Trophoblast cell (in vitro differentiated cells and primary cell): ENCODE measurements around the gene TMEM167A. TPM values are rescaled to one million over a fixed set of nuclear protein-coding genes. Genes with fewer than 3 reads are reported as not detected.
A peak's percentile ranks its signal among the peaks of the same experiment; 100 is the strongest.

Source experiments
- DNase-seq, 2 donors: peaks; one replicate each; pipeline ENCODE4 v3.0.0-alpha.2; 2016
- H2AFZ ChIP-seq: 2 replicates; pipeline ENCODE4 v1.6.1; 2013; ENCODE audit warnings: low read length, moderate library complexity, mild to moderate bottlenecking; ENCODE audit not compliant: insufficient read depth, poor library complexity
- H2AK5ac ChIP-seq: 2 replicates; pipeline ENCODE4 v1.6.1; 2013; ENCODE audit warnings: mild to moderate bottlenecking, low read length
- H2BK120ac ChIP-seq: 2 replicates; pipeline ENCODE4 v1.6.1; 2013; ENCODE audit warnings: low read length, mild to moderate bottlenecking, moderate library complexity; ENCODE audit not compliant: insufficient read depth, poor library complexity
- H2BK12ac ChIP-seq: 2 replicates; pipeline ENCODE4 v1.6.1; 2013; ENCODE audit warnings: mild to moderate bottlenecking, low read length, moderate library complexity
- H2BK5ac ChIP-seq: 2 replicates; pipeline ENCODE4 v1.6.1; 2013; ENCODE audit warnings: low read length, low read depth, moderate library complexity, mild to moderate bottlenecking; ENCODE audit not compliant: poor library complexity
- H3K14ac ChIP-seq: 2 replicates; pipeline ENCODE4 v1.6.1; 2013; ENCODE audit warnings: mild to moderate bottlenecking, low read length
- H3K18ac ChIP-seq: 2 replicates; pipeline ENCODE4 v1.6.1; 2013; ENCODE audit warnings: mild to moderate bottlenecking, low read length
- H3K23ac ChIP-seq: 2 replicates; pipeline ENCODE4 v1.6.1; 2013; ENCODE audit warnings: low read length
- H3K27ac ChIP-seq: 2 replicates; pipeline ENCODE4 v1.5.1; 2013; ENCODE audit warnings: low read depth, mild to moderate bottlenecking, inconsistent platforms, low read length, moderate library complexity
- H3K27me3 ChIP-seq: 2 replicates; pipeline ENCODE4 v1.6.1; 2013; ENCODE audit warnings: inconsistent platforms, mild to moderate bottlenecking, low read length, moderate library complexity; ENCODE audit not compliant: insufficient read depth
- H3K36me3 ChIP-seq, 2 experiments: 1 replicate in 1 of 2; 2 replicates in 1 of 2; pipeline ENCODE4 v1.6.1; 2013; ENCODE audit warnings: low read length in 2 of 2, mild to moderate bottlenecking in 2 of 2, moderate library complexity in 1 of 2; ENCODE audit not compliant: insufficient read depth in 2 of 2, control insufficient read depth in 1 of 2
- H3K4ac ChIP-seq: 2 replicates; pipeline ENCODE4 v1.6.1; 2013; ENCODE audit warnings: low read depth, mild to moderate bottlenecking, low read length, moderate library complexity
- H3K4me1 ChIP-seq, 2 experiments: 1 replicate in 1 of 2; 2 replicates in 1 of 2; pipeline ENCODE4 v1.6.1; 2013; ENCODE audit warnings: low read length in 2 of 2, mild to moderate bottlenecking in 2 of 2, moderate library complexity in 1 of 2; ENCODE audit not compliant: insufficient read depth in 2 of 2, control insufficient read depth in 1 of 2
- H3K4me2 ChIP-seq: 2 replicates; pipeline ENCODE4 v1.6.1; 2013; ENCODE audit warnings: inconsistent platforms, mild to moderate bottlenecking, low read length, moderate library complexity
- H3K4me3 ChIP-seq: 2 replicates; pipeline ENCODE4 v1.5.1; 2013; ENCODE audit warnings: mild to moderate bottlenecking, low read depth, low read length, inconsistent platforms
- H3K79me1 ChIP-seq: one replicate; pipeline ENCODE4 v1.6.1; 2013; ENCODE audit warnings: low read length
- H3K79me2 ChIP-seq: 2 replicates; pipeline ENCODE4 v1.6.1; 2013; ENCODE audit warnings: low read length, mild to moderate bottlenecking; ENCODE audit not compliant: control insufficient read depth, insufficient read depth, poor library complexity
- H3K9ac ChIP-seq: 2 replicates; pipeline ENCODE4 v1.6.1; 2013; ENCODE audit warnings: mild to moderate bottlenecking, low read length
- H3K9me3 ChIP-seq: 2 replicates; pipeline ENCODE4 v1.6.1; 2013; ENCODE audit warnings: low read depth, mild to moderate bottlenecking, control low read depth, inconsistent platforms, low read length; ENCODE audit not compliant: insufficient read depth
- H4K12ac ChIP-seq: 2 replicates; pipeline ENCODE4 v1.6.1; 2013; ENCODE audit warnings: low read depth, mild to moderate bottlenecking, low read length, moderate library complexity
- H4K8ac ChIP-seq: 2 replicates; pipeline ENCODE4 v1.6.1; 2013; ENCODE audit warnings: low read depth, mild to moderate bottlenecking, low read length, moderate library complexity
- H4K91ac ChIP-seq: one replicate; pipeline ENCODE4 v1.6.1; 2013; ENCODE audit warnings: low read depth, mild to moderate bottlenecking, low read length, moderate library complexity
- WGBS: extraction: QIAGEN DNeasy Blood & Tissue Kit; methylation state at CpG from one replicate; pipeline ENCODE4 v1.1.7; 2013; ENCODE audit warnings: missing lambda C conversion rate; ENCODE audit not compliant: insufficient read length, insufficient coverage; ENCODE audit errors: extremely low coverage; 5-methylcytosine and 5-hydroxymethylcytosine counted together
- polyA plus RNA-seq: library from polyadenylated mRNA; stranded (reverse); fragments of 200-250 nt; gene quantifications from 2 replicates; pipeline ENCODE4 v1.2.3, GENCODE V29; 2013

TMEM167A gene
- 122 and 124 TPM in 2 replicates for polyA plus RNA-seq

DNA sequence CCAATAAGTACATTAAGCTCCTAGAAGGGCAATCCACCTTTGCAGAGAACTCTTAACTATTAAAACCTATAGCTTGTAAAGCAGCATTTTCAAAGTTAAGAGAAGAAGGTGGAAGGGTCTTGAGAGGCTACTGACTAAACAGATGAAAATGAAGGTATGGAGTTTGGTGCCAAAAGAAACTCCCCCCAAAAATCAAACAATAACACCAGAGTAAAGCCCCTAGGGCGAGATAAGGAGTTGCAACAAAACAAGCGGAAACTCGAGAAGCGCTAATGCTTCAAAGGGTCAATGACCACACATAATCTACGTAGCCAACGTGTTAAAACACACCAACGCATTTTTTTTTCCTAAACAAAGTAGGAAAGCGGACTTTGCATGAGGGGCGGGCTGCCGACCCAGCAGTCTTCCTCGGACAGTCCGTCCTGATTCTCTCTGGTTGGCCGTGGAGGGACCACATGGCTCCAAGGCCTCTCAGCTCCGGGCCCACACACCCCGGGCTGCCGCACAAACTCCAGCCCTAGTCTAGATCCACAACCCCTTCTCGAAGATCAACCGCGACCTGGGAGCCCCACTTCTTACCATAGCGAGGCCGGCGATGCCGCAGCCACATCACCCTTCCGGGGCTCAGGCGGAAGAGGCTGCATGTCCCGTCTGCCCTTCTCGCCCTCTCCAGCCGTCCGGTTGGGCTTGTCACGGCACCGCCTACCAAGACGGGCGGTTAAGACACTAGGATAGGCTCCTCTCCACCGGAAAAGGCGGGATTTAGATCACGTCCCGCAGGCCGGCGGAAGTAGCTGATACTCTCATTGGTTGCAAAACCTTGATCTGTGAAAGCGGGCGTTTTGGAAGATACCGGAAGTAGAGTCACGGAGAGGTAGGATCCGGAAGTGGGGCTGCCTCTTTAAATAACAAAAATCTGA, at the start of gene TMEM167A, which contains the start of gene XRCC4:
TMEM167A (minus strand) TSS at position 653 of the 920 bp plus-strand sequence; CDS start at position 582, 71 bp downstream.
XRCC4 (plus strand) TSS at position 806 of the 920 bp plus-strand sequence. CDS start 27,373 bp downstream, outside the sequence.
- Histone ChIP-seq H3K4me2 (peak within 1 kb of the TSS; percentile 97), H3K36me3 (no peaks in the 10 kb centered on the region), H3K9me3 (no peaks in the 10 kb centered on the region), H3K4ac (peak within 1 kb of the TSS; percentile 100), H3K18ac (peak within 1 kb of the TSS; percentile 99), H2BK120ac (peak within 1 kb of the TSS; percentile 93), H4K91ac (peak within 1 kb of the TSS; percentile 99), H4K8ac (peak within 1 kb of the TSS; percentile 100), H3K9ac (peak within 1 kb of the TSS; percentile 94), H3K14ac (peak within 1 kb of the TSS; percentile 99), H3K79me1 (peaks cover 9% of the 10 kb centered on the region), H4K12ac (peak within 1 kb of the TSS; percentile 100), H2AFZ (peak within 1 kb of the TSS; percentile 99), H2AK5ac (peak within 1 kb of the TSS; percentile 98), H3K79me2 (peaks cover 13% of the 10 kb centered on the region), H3K4me1 (no peaks in the 10 kb centered on the region), H2BK5ac (peak within 1 kb of the TSS; percentile 97), H2BK12ac (peak within 1 kb of the TSS; percentile 30), H3K4me3 (peak within 1 kb of the TSS; percentile 91), H3K23ac (no peak within 1 kb of the TSS), H3K27ac (peak within 1 kb of the TSS; percentile 47), H3K27me3 (no peaks in the 10 kb centered on the region)
- DNase-seq, result peak; percentile 98 to 99
- no CpG with 5 or more reads among the region's 44 CpGs for WGBS

DNA sequence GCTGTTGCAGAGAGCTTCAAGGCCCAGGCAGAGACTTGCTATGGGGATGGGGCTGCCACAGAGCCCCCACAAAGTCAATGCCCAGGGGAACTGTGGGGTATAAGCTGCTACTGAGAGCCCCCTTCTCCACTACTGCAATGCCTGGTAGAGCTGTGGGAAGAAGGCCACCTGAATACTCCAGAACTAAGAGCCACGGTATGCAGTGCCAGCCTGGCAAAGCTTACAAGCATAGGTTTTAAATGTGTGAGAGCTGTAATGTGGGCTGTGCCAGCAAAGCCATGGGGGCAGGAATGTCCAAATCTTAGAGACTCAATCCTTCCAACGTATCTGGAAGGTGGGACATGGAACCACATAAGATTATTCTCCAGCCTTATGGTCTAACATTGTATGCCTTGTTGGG, 49.3 kb upstream of the TMEM167A start:
- Histone ChIP-seq H3K23ac (no peak overlapping the region), H2AFZ (no peak overlapping the region), H2BK12ac (no peak overlapping the region), H3K4me3 (no peak overlapping the region), H3K27me3 (no peaks in the 10 kb centered on the region), H3K18ac (no peak overlapping the region), H3K14ac (no peak overlapping the region), H4K8ac (no peak overlapping the region), H3K9me3 (no peaks in the 10 kb centered on the region), H3K4me1 (no peaks in the 10 kb centered on the region), H4K12ac (no peak overlapping the region), H3K79me1 (no peaks in the 10 kb centered on the region), H4K91ac (no peak overlapping the region), H3K79me2 (no peaks in the 10 kb centered on the region), H2BK120ac (no peak overlapping the region), H3K27ac (no peak overlapping the region), H2BK5ac (no peak overlapping the region), H3K4ac (no peak overlapping the region), H2AK5ac (peak overlapping the region; percentile 14), H3K4me2 (no peak overlapping the region), H3K36me3 (peaks cover 0 to 2% of the 10 kb centered on the region in 2 experiments), H3K9ac (no peak overlapping the region)
- DNase-seq, result no peak
- no CpG with 5 or more reads among the region's 2 CpGs for WGBS

DNA sequence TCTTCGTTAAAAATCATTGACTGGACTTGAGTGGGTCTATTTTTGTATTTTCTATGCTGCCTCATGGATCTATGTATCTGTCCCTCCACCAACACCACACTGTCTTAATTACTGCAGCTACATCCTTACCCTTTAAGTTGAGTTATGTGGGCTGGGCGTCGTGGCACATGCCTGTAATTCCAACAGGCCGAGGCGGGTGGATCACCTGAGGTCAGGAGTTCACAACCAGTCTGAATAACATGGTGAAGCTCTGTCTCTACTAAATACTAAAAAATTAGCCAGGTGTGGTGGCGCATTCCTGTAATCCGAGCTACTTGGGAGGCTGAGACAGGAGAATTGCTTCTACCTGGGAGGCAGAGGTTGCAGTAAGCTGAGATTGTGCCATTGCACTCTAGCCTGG, 48.4 kb upstream of the TMEM167A start:
- no peaks in the 10 kb centered on the region for H3K79me1 ChIP-seq
- H3K4me2 ChIP-seq, result no peak overlapping the region
- peak; percentile 90 to 96 for DNase-seq
- H4K8ac ChIP-seq, result no peak overlapping the region
- no peaks in the 10 kb centered on the region for H3K79me2 ChIP-seq
- no peak overlapping the region for H2AFZ ChIP-seq
- no peak overlapping the region for H2BK120ac ChIP-seq
- no peaks in the 10 kb centered on the region for H3K27me3 ChIP-seq
- H3K23ac ChIP-seq, result no peak overlapping the region
- no CpG with 5 or more reads among the region's 7 CpGs for WGBS
- H2BK12ac ChIP-seq, result no peak overlapping the region
- H3K14ac ChIP-seq, result no peak overlapping the region
- no peak overlapping the region for H4K12ac ChIP-seq
- no peak overlapping the region for H3K4ac ChIP-seq
- H3K4me3 ChIP-seq, result no peak overlapping the region
- no peak overlapping the region for H3K18ac ChIP-seq
- H3K4me1 ChIP-seq, result no peaks in the 10 kb centered on the region
- H3K9ac ChIP-seq, result no peak overlapping the region
- no peak overlapping the region for H3K27ac ChIP-seq
- no peak overlapping the region for H2BK5ac ChIP-seq
- no peak overlapping the region for H4K91ac ChIP-seq
- H3K9me3 ChIP-seq, result no peaks in the 10 kb centered on the region
- H2AK5ac ChIP-seq, result no peak overlapping the region
- peaks cover 0 to 2% of the 10 kb centered on the region in 2 experiments for H3K36me3 ChIP-seq

- Histone ChIP-seq H3K27ac (no peak overlapping the region), H2BK12ac (no peak overlapping the region), H3K9ac (no peak overlapping the region), H2AFZ (no peak overlapping the region), H3K36me3 (peaks cover 1 to 2% of the 10 kb centered on the region in 2 experiments), H2BK120ac (no peak overlapping the region), H3K23ac (no peak overlapping the region), H3K79me1 (no peaks in the 10 kb centered on the region), H3K18ac (no peak overlapping the region), H2AK5ac (no peak overlapping the region), H3K27me3 (no peaks in the 10 kb centered on the region), H2BK5ac (no peak overlapping the region), H3K79me2 (no peaks in the 10 kb centered on the region), H3K4me1 (no peaks in the 10 kb centered on the region), H3K14ac (no peak overlapping the region), H4K8ac (no peak overlapping the region), H3K4ac (no peak overlapping the region), H4K91ac (no peak overlapping the region), H4K12ac (no peak overlapping the region), H3K4me2 (no peak overlapping the region), H3K9me3 (no peaks in the 10 kb centered on the region), H3K4me3 (no peak overlapping the region)
- peak; percentile 58 to 90 for DNase-seq
- WGBS, result no CpG with 5 or more reads among the region's 1 CpG
Measured at GRCh38 chr5:83124593-83124992, 47.4 kb upstream of the TMEM167A start.
